Dedifferentiated amniotic fluid mesenchymal stem cell (primary cell): ENCODE results near the gene MAN2B1.
"Not testable (repeated sequence)": the region's sequence is repeated elsewhere in the genome, so short reads cannot be mapped to it uniquely, and the experiment has no call there.

Experiments used
- DNase-seq: peaks from one replicate; pipeline ENCODE4 v3.0.0-alpha.2; 2016; ENCODE audit errors: extremely low spot score

The MAN2B1 gene

DNA sequence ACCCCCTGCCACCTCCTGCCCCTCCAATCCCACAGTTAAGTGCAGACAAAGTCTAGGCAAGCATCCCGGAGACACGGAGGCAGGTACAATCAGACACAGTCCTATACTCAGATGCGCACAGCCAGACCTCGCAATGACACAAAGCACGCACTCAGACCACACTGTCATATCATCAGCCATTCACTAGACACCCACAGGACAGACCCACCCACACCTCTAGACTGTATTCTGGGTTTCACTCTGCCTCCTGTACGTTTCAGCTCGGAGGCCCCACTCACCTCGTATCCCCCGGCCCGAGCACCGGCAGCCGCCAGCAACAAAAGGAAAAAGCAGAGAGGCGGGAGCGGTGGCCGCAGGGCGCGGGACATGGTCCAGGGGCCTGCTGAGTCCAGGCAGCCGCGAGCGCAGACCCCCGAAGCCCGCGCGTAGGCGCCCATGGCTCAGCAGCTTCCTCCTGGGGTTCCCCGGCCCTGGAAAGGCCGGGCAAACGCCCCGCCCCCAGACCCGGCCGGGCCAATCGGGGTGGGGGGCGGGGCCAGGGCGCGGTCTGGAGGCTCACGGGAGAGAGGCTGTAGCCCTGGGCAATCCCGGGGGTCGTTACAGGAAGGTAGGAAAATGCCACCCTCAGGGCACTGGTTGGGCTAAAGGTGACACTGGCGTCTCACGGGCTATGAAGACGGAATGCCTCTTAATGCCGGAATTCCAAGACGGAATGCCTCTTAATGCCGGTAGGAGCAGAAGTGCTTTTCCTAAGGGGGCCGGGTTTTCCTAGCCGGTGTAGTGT is at the start of gene MAN2B1, which contains the start of gene WDR83:
TSS of gene MAN2B1 (minus strand) at position 478 of the 784 bp plus-strand sequence. CDS start at position 437, 41 bp downstream.
TSS of gene WDR83 (plus strand) at position 543 of the 784 bp plus-strand sequence. CDS start 2,984 bp downstream, outside the sequence.
- peak; percentile 62 for DNase-seq

DNA sequence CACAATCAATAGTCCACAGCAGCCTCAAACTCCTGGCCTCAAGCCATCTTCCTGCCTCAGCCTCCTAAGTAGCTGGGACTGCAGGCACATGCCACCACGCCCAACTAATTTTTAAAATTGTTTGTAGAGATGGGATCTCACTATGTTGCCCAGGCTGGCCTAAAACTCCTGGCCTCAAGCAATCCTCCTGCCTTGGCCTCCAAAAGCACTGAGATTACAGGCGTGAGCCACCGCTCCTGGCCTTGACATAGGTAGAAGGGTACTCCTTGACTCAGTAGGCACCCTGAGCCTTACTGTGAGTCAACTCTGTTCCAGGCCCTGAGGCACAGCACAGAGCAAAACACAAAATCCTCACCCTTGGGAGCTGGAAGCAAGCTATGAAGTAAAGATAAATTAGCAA is 49.4 kb upstream of the MAN2B1 start:
- DNase-seq, result no peak

DNA sequence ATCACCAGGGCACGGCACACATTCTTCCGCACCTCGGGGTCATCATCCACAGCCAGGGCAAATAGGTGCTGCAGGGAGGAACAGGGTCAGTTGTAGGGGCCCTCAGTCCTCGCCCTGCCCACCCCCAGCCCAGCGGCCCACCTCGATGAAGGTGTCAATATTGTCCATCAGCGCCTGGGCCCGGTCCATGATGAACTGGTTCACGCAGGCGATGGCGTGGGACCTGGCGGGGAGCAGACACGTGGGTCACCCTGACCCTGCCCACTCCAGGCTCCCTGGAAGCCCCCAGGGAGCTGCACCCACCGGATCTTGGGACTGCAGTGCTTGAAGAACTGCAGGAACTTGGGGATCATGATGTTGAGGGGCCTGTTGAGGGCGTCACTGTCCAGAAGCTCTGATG is 48.6 kb upstream of the MAN2B1 start:
- DNase-seq, result no peak

DNA sequence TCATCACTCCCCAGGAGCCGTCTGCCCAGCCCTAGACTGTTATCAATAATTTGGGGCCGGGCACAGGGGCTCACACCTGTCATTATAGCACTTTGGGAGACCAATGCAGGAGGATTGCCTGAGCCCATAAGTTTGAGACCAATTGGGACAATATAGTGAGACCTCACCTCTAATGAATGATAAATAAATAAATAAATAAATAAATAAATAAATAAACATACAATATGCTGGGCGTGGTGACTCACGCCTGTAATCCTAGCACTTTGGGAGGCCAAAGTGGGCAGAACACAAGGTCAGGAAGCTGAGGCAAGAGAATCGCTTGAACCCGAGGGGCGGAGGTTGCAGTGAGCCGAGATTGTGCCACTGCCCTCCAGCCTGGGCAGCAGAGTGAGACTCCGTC is 46.8 kb upstream of the MAN2B1 start:
- DNase-seq, result not testable (repeated sequence)

DNA sequence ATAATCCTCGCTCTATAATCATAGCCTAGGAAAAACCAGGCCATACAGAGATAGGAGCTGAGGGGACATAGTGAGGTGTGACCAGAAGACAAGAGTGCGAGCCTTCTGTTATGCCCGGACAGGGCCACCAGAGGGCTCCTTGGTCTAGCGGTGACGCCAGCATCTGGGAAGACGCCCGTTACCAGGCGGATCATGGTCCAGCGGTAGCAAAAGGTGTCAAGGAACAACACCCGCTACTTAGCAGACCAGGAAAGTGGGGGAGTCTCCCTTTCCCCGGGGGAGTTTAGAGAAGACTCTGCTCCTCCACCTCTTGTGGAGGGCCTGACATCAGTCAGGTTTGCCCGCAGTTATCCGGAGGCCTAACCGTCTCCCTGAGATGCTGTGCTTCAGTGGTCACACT is 45.5 kb upstream of the MAN2B1 start:
- DNase-seq, result not testable (repeated sequence)

DNA sequence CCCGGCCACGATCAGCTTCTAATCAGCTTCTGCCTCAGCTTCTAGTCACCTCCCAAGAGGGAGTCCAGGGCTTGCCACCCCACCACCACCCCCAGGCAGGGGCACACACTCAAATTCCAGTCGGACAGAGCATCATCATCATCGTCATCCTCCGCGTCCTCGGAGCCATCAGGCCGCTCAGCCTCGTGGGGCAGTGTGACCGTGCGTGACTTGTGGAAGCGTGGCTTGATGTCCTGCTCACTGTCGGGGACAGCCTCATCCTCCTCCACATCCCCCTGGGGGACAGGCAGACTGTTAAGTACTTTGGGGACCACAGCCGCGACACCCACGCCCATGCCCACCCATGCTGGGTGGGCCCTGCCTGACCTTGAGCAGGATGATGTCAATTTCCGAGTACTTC is 44.6 kb upstream of the MAN2B1 start:
- DNase-seq, result no peak

DNA sequence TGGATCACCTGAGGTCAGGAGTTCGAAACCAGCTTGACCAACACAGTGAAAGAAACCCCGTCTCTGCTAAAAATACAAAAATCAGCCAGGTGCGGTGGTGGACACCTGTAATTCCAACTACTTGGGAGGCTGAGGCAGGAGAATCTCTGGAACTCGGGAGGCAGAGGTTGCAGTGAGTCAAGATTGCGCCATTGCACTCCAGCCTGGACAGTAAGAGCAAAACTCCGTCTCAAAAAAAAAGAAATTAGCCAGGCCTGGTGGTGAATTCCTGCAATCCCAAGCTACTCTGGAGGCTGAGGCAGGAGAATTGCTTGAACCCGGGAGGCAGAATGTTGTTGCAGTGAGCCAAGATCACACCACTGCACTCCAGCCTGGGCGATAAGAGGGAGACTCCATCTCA is 42.1 kb upstream of the MAN2B1 start:
- no peak for DNase-seq

DNA sequence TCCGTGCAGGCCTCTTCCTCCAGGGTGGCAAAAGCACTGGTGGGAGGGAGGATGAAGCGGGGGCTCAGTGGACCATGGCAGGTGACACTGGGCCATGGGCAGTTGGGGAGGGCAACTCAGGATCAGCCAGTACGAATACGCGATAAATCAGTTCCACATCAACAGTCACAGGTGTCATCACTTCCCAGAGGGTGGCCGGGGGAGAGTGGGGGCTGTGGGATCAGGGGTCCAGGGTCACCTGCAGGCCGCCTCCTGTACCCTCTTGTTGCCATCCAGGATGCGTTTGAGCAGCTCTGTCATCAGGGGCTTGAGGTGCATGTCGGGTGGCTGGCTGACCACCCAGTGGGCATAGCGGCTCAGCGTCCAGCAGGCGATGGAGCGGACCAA is 39.8 kb upstream of the MAN2B1 start:
- DNase-seq, result no peak

DNA sequence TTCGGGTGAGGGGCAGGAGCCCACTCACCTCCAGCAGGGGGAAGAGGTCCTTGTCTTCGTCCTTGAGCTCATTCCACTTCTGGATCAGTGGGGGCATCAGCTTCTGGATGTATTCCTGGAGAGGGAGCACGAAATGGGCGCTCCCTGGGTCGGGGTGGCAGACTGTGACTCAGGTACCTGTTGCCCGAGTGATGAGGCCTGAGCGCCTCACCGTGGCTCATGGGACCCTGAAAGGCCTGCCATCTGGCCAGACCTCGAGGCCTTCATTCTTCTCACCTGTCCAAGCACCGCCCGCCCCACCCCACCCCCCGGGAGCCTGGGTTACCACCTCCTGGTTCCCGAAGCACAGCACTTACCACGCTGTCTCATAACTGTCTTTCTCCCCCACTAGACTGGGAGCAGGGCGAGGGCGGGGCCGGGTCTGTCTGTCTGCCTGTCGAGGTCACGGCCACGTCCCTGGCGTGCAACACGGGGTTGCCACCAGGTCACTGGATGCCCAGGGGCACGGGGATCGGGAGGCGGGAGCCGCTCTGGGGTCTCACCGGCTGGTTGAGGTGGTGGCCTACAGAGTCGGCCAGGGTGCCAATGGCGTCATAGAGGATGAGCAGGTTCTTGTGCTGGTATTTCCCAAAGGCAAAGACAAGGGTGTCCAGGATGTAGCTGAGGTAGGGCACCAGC is 39.3 kb upstream of the MAN2B1 start:
- DNase-seq, result no peak

DNA sequence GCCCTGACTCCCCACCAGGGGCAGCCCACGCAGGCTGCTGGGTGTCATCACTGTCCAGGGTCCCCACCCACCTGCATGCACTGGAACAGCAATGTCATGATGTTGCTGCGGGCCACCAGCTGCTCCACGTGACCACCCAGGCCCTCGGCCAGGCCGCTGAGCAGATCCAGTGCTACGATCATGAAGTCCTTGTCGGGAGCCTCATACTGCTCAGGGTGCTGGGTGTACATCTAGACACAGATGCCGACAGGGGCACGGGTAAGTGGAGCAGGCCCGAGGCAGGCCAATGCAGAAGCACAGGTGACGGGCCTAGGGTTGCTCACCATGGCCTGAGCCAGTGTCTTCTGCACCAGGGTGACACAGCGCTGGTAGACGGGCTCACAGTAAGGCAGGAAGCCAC is 38.6 kb upstream of the MAN2B1 start:
- DNase-seq, result no peak

DNA sequence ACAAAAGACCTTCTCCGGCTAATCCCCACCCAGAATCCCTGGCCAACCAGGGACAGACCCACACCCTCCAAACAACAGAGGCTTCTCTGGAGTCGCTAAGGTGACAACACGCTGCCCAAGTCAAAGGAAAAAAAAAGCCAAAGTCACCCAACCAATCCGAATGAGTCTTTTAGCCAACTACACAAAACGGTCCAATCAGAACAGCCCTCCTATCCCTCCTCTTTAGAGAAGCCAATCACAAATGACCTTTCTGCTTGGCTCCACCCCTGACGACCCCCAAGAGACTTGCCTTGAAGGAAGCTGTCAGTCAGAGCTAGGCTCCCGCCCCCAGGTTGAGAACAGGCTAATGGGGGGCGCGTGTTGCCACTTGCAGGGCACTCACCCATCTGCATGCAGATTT is 36.5 kb upstream of the MAN2B1 start:
- DNase-seq, result no peak

DNA sequence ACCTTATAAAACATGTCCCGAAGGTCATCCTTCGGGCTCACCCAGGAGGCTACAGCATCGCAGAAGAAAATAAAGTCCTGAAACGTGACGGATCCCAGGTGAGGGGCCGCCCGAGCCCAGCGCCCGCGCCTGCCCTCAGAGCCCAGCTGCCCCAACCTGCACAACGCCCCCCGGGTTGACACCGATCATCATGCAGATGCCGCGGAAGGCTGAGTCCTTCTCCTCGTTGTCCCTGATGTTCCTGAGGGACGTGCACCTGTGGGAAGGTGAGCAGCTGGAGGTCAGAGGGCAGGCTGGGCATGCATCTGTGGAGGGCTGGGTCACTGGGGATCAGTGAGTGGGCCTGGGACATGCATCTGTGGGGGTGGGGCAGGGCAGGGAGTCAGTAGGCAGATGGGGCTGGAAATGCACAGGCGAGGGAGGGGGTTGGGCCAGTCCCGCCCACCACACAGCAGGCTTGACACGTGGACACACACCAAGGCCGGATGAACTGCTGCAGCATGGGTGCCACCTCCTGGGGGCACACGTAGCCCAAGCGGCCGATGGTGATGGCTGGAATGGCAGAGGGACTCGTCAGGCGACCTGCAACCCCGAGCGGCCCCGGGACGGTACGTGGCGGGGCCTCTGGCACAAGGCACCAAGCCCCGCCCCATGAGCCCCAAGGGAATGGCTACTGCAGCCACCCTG is 35.2 kb upstream of the MAN2B1 start:
- no peak for DNase-seq

DNA sequence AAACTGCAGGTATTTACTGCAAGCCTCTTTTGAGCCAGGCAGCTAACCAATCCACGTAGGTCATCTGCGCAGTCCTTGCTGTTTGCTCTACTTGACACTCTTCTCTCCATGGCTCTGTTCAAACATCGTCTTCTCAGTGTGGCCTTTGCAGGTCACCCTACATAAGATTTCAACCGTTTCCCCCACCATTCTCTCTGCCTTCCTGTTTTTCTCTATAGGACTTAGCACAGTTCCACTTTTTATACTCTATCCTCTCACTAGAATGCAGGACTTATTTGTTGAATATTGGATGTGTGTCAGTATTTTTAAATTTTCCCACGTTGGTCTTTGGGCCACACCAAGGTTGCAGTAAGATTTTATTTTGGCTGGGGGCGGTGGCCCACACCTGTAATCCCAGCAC is 31.6 kb upstream of the MAN2B1 start:
- no peak for DNase-seq

DNA sequence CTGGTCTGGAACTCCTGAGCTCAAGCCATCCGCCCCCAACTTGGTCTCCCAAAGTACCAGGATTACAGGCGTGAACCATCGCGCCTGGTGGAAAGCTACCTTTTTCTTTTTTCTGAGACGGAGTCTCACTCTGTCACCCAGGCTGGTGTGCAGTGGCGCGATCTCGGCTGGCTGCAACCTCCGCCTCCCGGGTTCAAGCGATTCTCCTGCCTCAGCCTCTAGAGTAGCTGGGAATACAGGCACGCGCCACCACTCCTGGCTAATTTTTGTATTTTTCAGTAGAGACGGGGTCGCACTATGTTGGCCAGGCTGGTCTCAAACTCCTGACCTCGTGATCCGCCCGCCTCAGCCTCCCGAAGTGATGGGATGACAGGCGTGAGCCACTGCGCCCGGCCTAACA is 30.9 kb upstream of the MAN2B1 start:
- DNase-seq, result not testable (repeated sequence)

DNA sequence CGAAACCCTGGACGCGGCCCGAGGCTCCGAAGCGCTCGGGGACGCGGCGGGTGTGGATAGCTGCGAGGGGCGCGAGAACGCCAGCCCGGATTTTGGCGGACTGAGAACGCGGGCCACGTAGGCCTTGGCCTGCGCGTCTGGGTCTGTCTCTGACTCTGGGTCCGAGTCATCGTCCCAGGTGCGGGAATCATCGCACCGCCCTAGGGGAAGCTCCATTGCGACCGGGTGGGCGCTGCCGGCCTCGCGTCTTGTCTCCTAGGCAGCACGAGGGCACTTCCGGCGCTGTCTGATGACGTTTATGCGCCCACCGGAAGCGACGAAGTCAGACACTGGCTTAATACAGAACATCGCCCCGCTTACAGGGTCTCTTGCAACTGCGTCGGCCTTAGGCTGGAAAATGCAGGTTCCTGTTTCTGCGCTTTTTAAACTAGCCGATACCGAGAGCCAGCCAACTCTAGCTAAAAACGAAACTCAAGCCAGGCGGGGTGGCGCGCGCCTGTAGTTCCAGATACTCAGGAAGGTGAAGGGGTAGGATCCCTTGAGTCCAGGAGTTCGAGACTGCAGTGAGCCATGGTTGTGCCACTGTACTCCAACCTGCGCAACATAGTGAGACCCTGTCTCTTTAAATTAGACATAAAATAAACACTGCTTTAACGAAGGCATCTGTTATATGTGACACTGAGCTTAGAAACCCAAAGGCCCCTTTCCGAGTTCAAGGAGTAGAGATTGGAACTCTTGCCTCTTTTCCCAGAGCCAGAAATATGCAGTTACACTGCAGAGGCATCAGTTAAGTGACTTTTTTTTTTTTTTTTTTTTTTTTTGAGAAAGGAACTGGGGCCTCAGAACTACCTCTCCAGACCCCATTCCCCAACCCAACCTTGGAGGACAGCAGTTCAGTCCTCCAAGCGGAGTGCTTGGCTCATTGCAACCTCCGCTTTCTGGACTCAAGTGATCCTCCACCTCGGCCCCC is 30.1 kb upstream of the MAN2B1 start, which contains the start of gene FBXW9:
TSS of gene FBXW9 (minus strand) at position 266 of the 970 bp plus-strand sequence. CDS start at position 216, 50 bp downstream.
- peak; percentile 93 for DNase-seq

DNA sequence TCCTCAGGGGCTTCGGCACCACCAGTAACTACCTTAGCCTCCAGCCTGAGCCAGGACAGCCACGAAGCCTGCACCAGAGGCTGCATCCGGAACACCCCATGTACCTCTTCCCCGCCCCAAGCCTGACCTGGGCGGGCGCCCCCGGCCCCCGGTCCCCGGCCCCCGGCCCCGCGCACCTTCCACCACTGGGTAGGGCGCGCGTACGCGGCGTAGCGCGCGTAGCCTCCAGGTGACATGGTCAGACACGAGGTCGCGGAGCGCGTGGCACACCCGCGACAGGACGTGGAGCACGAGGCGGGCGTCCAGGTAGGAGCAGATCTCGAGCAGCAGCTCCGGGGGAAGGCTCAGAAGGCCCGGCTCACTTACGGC is 29.4 kb upstream of the MAN2B1 start:
- DNase-seq, result no peak

DNA sequence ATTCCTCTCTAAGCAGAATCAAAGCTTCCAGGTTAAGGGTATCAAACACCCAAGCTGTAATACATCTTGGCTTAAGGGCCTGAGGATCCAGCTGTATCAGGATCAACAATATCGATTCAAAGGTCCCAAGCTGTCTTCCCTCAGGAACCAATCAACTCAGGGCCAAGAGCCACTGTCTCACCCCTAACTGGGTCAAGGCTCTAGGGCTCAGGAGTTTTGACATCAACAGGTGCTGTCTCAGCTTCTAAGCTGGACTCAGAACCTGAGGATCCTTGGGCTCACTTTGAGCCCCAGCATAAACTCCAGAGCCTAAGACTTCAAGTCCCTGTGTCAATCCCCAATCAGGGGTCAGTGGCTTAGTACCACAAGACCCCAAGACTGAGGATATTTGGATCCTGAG is 29.0 kb upstream of the MAN2B1 start:
- DNase-seq, result no peak

DNA sequence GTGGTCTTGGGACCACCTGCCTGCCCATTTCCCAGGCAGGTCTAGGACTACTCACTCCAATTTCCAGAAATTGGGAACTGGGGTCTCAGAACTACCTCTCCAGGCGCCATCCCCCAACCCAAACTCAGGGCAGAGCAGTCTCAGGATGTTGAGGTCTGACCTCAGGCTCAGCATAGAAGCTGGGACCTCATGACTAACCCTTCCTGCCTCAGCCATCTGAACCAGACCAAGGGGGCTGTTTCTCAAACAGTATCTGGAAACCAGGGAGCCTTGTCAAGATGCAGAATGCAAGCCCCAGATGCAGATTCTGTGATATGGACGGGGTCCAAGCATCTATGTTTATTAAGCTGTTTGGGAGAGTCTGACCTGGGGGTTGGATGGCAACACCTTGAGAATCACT is 28.6 kb upstream of the MAN2B1 start:
- DNase-seq, result no peak

DNA sequence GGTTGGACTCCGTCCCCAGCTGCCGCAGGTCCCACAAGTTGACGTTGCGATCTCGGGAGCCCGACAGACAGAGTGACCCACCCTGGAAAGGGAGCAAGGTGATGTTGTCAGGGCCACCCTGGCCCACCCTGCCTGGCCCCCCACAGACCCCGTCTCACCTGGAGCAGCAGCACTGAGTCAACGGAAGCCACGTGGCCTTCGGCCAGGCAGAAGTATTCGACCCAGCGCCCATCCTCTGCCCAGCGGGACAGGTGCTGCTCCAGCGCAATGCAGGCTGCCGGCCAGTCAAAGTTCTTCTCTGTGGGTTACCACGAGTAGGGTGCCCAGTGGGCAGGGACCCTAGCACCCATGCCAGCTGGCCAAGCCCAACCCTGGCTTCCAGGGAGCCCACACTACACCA is 28.1 kb upstream of the MAN2B1 start:
- DNase-seq, result no peak

DNA sequence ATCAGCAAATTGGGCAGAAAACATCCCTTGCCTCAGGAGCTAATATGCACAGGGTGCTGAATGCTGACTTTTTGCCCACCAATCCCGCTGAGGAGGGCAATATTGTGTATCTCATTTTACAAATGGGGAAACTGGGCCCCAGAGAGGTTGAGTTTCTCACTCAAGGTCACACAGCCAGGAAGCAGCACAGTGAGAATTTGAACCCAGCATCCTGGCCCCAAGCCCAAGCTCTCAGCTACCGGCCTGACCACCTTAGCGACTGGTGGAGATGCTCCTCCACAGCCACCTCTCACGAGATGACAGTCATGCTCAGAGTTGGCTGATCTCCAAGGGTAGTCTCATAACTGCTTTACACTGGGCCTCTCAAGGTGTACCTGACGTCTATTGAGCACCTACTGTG is 26.4 kb upstream of the MAN2B1 start:
- no peak for DNase-seq

DNA sequence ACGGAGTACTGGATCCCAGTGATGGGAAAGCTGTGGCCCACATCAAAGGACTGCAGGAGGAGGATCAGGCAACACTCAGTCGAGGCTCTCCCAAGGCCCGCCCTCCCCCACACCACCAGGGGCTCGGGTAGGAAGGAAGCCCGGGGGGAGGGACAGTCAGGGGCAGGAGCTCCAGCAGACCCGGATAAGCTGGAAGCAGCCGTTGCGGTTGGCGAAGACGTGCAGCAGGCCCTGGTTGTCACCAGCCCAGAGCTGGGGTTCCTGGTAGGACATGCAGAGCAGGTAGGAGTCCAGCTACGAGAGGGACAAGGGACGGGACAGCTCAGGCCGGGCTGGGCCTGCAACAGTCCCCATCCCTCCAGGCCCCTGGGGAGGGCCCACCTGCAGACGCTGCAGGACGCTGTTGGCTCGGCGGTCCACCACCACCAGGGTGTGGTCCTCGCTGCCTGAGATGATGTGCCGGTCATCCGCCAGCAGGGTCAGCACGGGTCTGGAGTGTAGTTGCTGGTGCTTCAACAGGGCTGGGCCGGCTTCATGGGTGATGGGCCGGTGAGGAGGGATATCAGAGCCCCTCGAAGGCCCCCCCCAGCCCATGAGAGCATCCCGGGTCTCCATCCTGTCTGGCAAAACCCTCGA is 23.2 kb upstream of the MAN2B1 start:
- DNase-seq, result no peak
